HL-60 (cell line): ENCODE data around the gene KRT74.

Experiments
- DNase-seq, 2 experiments: peaks; one replicate each; pipeline ENCODE4 v3.0.0-alpha.2; 2010 to 2020; ENCODE audit warnings: low read depth in 1 of 2, low spot score in 1 of 2
- H3K27ac ChIP-seq: fragments of 250-450 bp; sonication (Bioruptor Pico); replicated peaks from 2 replicates; pipeline ENCODE4 v1.5.1; 2020; ENCODE audit warnings: mild to moderate bottlenecking, moderate library complexity
- H3K27me3 ChIP-seq: fragments of 250-450 bp; sonication (Bioruptor Pico); 2 replicates; pipeline ENCODE4 v1.5.1; 2021; ENCODE audit warnings: mild to moderate bottlenecking, moderate library complexity; ENCODE audit not compliant: insufficient read depth, poor library complexity, severe bottlenecking
- H3K4me3 ChIP-seq: replicated peaks from 2 replicates; pipeline ENCODE4 v1.5.1; 2011; ENCODE audit warnings: mild to moderate bottlenecking, control low read depth, low read length; ENCODE audit not compliant: insufficient read depth
- CTCF ChIP-seq: IDR thresholded peaks from one replicate; pipeline ENCODE4 v1.5.1; 2011; ENCODE audit warnings: low read length, control low read depth, inconsistent platforms; ENCODE audit not compliant: insufficient read depth
- GABPA ChIP-seq: IDR thresholded peaks from 2 replicates; pipeline ENCODE4 v1.6.1; 2012; ENCODE audit warnings: low read depth
- POLR2AphosphoS5 ChIP-seq: IDR thresholded peaks from 2 replicates; pipeline ENCODE4 v1.6.1; 2012; ENCODE audit warnings: low read depth
- REST ChIP-seq: IDR thresholded peaks from 2 replicates; pipeline ENCODE4 v1.6.1; 2012; ENCODE audit warnings: low read depth; ENCODE audit not compliant: insufficient replicate concordance
- SPI1 ChIP-seq: IDR thresholded peaks from 2 replicates; pipeline ENCODE4 v1.6.1; 2012; ENCODE audit warnings: low read depth, mild to moderate bottlenecking, borderline replicate concordance

KRT74 gene

GRCh38 chr12:52522346-52523011 lies 51.2 kb downstream of the KRT74 start:
- TF ChIP-seq GABPA = no peak
- TF ChIP-seq CTCF = no peak
- TF ChIP-seq POLR2AphosphoS5 = no peak
- TF ChIP-seq SPI1 = no peak
- no peak for TF ChIP-seq REST
- Histone ChIP-seq H3K27ac (no peak overlapping the region), H3K27me3 (no peaks in the 10 kb centered on the region), H3K4me3 (no peak overlapping the region)
- DNase-seq = no peak

- H3K4me3 ChIP-seq = no peak overlapping the region
- DNase-seq = no peak
- no peaks in the 10 kb centered on the region for H3K27me3 ChIP-seq
- TF ChIP-seq CTCF = no peak
- TF ChIP-seq SPI1 = no peak
- TF ChIP-seq REST = no peak
- TF ChIP-seq GABPA = no peak
- TF ChIP-seq POLR2AphosphoS5 = no peak
- no peak overlapping the region for H3K27ac ChIP-seq
These were observed 51.9 kb downstream of the KRT74 start for GRCh38 chr12:52521568-52522266.

- no peaks in the 10 kb centered on the region for H3K27me3 ChIP-seq
- no peak for TF ChIP-seq CTCF
- TF ChIP-seq GABPA = no peak
- TF ChIP-seq POLR2AphosphoS5 = no peak
- TF ChIP-seq SPI1 = no peak
- no peak for TF ChIP-seq REST
- no peak for DNase-seq
- no peak overlapping the region for H3K4me3 ChIP-seq
- no peak overlapping the region for H3K27ac ChIP-seq
These were observed 52.5 kb downstream of the KRT74 start for GRCh38 chr12:52521175-52521567.
